ENCODE results near the gene RAPGEF3. TPM values are rescaled to one million over a fixed set of nuclear protein-coding genes. Genes with fewer than 3 reads are reported as not detected.

RAPGEF3 gene
- total and polyA plus RNA-seq, 2 of the 13 experiments (the other 11 are each of a cell fraction or from before 2014, with no cell fraction given) = 0.07 TPM

DNA sequence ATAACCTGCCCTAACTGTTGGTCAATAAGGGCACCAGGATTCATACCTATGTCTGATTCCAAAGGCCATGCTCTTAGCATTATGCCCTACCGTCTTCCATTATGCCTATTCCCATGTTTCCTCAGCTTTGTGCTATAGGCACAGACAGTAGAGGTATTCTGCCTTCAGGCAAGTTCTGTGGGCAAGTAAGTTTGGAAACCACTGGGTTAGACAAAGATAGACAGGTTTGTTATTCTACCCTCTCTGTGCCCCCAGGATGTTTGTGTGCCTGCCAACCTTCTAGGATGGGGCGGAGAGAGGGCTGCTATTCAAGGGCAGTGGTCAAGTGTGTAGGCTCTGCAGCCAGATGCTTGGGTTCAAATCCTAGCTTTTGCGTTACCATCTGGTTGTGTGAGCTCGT lies 4.6 kb downstream of the RAPGEF3 start:
- no TSS peak for BruUV-seq (replicated peaks)
- ChIA-PET POLR2A (no interaction called here), CTCF (ENCODE audit: low intra/inter-chr PET ratio, low total read pairs) (no interaction called here)
- no peak for TF ChIP-seq ZNF567 (CRISPR knock-in tag; IDR thresholded peaks at IDR 0.05; ENCODE audit: borderline replicate concordance)
- no peak for TF ChIP-seq NCOA5 (CRISPR knock-in tag; IDR thresholded peaks at IDR 0.05)
- TF ChIP-seq MZF1 (CRISPR knock-in tag; IDR thresholded peaks at IDR 0.05; ENCODE audit: borderline replicate concordance) = no peak
- TF ChIP-seq, protein P1, sequence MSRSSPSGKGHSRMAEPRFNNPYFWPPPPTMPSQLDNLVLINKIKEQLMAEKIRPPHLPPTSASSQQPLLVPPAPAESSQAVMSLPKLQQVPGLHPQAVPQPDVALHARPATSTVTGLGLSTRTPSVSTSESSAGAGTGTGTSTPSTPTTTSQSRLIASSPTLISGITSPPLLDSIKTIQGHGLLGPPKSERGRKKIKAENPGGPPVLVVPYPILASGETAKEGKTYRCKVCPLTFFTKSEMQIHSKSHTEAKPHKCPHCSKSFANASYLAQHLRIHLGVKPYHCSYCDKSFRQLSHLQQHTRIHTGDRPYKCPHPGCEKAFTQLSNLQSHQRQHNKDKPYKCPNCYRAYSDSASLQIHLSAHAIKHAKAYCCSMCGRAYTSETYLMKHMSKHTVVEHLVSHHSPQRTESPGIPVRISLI (CRISPR knock-in tag; IDR thresholded peaks at IDR 0.05; ENCODE audit: borderline replicate concordance) = no peak
- TF ChIP-seq KLF6 (CRISPR knock-in tag; IDR thresholded peaks at IDR 0.05) = no peak
- TF ChIP-seq, protein P2, sequence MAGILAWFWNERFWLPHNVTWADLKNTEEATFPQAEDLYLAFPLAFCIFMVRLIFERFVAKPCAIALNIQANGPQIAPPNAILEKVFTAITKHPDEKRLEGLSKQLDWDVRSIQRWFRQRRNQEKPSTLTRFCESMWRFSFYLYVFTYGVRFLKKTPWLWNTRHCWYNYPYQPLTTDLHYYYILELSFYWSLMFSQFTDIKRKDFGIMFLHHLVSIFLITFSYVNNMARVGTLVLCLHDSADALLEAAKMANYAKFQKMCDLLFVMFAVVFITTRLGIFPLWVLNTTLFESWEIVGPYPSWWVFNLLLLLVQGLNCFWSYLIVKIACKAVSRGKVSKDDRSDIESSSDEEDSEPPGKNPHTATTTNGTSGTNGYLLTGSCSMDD (CRISPR knock-in tag; IDR thresholded peaks at IDR 0.05) = no peak
- no peak for TF ChIP-seq U2AF1 (optimal IDR thresholded peaks at IDR 0.05; ENCODE audit: low read depth, low read length)
- no peak for TF ChIP-seq ZNF20 (CRISPR knock-in tag; IDR thresholded peaks at IDR 0.05)
- TF ChIP-seq, protein P3, sequence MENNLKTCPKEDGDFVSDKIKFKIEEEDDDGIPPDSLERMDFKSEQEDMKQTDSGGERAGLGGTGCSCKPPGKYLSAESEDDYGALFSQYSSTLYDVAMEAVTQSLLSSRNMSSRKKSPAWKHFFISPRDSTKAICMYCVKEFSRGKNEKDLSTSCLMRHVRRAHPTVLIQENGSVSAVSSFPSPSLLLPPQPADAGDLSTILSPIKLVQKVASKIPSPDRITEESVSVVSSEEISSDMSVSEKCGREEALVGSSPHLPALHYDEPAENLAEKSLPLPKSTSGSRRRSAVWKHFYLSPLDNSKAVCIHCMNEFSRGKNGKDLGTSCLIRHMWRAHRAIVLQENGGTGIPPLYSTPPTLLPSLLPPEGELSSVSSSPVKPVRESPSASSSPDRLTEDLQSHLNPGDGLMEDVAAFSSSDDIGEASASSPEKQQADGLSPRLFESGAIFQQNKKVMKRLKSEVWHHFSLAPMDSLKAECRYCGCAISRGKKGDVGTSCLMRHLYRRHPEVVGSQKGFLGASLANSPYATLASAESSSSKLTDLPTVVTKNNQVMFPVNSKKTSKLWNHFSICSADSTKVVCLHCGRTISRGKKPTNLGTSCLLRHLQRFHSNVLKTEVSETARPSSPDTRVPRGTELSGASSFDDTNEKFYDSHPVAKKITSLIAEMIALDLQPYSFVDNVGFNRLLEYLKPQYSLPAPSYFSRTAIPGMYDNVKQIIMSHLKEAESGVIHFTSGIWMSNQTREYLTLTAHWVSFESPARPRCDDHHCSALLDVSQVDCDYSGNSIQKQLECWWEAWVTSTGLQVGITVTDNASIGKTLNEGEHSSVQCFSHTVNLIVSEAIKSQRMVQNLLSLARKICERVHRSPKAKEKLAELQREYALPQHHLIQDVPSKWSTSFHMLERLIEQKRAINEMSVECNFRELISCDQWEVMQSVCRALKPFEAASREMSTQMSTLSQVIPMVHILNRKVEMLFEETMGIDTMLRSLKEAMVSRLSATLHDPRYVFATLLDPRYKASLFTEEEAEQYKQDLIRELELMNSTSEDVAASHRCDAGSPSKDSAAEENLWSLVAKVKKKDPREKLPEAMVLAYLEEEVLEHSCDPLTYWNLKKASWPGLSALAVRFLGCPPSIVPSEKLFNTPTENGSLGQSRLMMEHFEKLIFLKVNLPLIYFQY (CRISPR knock-in tag; IDR thresholded peaks at IDR 0.05; ENCODE audit: borderline replicate concordance) = no peak
- TF ChIP-seq, protein P4, sequence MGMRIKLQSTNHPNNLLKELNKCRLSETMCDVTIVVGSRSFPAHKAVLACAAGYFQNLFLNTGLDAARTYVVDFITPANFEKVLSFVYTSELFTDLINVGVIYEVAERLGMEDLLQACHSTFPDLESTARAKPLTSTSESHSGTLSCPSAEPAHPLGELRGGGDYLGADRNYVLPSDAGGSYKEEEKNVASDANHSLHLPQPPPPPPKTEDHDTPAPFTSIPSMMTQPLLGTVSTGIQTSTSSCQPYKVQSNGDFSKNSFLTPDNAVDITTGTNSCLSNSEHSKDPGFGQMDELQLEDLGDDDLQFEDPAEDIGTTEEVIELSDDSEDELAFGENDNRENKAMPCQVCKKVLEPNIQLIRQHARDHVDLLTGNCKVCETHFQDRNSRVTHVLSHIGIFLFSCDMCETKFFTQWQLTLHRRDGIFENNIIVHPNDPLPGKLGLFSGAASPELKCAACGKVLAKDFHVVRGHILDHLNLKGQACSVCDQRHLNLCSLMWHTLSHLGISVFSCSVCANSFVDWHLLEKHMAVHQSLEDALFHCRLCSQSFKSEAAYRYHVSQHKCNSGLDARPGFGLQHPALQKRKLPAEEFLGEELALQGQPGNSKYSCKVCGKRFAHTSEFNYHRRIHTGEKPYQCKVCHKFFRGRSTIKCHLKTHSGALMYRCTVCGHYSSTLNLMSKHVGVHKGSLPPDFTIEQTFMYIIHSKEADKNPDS (CRISPR knock-in tag; IDR thresholded peaks at IDR 0.05) = no peak
- TF ChIP-seq, protein P5, sequence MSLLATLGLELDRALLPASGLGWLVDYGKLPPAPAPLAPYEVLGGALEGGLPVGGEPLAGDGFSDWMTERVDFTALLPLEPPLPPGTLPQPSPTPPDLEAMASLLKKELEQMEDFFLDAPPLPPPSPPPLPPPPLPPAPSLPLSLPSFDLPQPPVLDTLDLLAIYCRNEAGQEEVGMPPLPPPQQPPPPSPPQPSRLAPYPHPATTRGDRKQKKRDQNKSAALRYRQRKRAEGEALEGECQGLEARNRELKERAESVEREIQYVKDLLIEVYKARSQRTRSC (CRISPR knock-in tag; IDR thresholded peaks at IDR 0.05; ENCODE audit: low read depth) = no peak
- TF ChIP-seq POLR2A (IDR thresholded peaks at IDR 0.05; ENCODE audit: insufficient read depth in 1 of 2, low read depth in 2 of 2, low read length in 2 of 2) = no peak
- TF ChIP-seq, protein P6, sequence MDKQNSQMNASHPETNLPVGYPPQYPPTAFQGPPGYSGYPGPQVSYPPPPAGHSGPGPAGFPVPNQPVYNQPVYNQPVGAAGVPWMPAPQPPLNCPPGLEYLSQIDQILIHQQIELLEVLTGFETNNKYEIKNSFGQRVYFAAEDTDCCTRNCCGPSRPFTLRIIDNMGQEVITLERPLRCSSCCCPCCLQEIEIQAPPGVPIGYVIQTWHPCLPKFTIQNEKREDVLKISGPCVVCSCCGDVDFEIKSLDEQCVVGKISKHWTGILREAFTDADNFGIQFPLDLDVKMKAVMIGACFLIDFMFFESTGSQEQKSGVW (CRISPR knock-in tag; IDR thresholded peaks at IDR 0.05; ENCODE audit: borderline replicate concordance) = no peak
- TF ChIP-seq KDM3A (CRISPR knock-in tag; IDR thresholded peaks at IDR 0.05; ENCODE audit: low read depth) = no peak
- TF ChIP-seq ZNF549 (CRISPR knock-in tag; IDR thresholded peaks at IDR 0.05) = no peak
- no peak for TF ChIP-seq ZNF430 (CRISPR knock-in tag; IDR thresholded peaks at IDR 0.05)

More for the DNA sequence above, 4.6 kb downstream of the RAPGEF3 start:
- no peak overlapping the region for H3K27ac ChIP-seq (ENCODE audit: extremely low read length, insufficient read depth, low read length)
- WGBS (ENCODE audit: low lambda C conversion rate) = 34% methylated on average over 4 of the region's 4 CpGs
- FAIRE-seq (no peak), ATAC-seq (no peak), DNase-seq (ENCODE audit: low spot score) (no peak)
- no peak overlapping the region for H3K4me3 ChIP-seq (replicated peaks in 1 of 3; ENCODE audit: insufficient read depth in 1 of 3, low read depth in 2 of 3, low read length in 3 of 3)
- H2AFZ ChIP-seq (ENCODE audit: low read length) = no peak overlapping the region
- no peak overlapping the region for H3K9ac ChIP-seq (ENCODE audit: insufficient read depth, low read depth, low read length)
- intact Hi-C loops (cut with micrococcal nuclease; ENCODE audit: unreplicated experiment) (no loop called here), in situ Hi-C loops (cut with HindIII; ENCODE audit: extremely low pct_ligation_motif_present, low pct_unique_long_range_greater_than_20kb) (no loop called here)
- H4K20me1 ChIP-seq (ENCODE audit: insufficient read depth, low read length) = no peaks in the 10 kb centered on the region
- H3K4me1 ChIP-seq (ENCODE audit: insufficient read depth, low read length) = peaks cover 32% of the 10 kb centered on the region
- no peak overlapping the region for H3K4me2 ChIP-seq (ENCODE audit: low read depth, low read length)
- no peaks in the 10 kb centered on the region for H3K79me2 ChIP-seq (ENCODE audit: insufficient read depth, low read length)
- peaks cover 4 to 46% of the 10 kb centered on the region in 2 experiments; a peak in 3 of 5 replicates for H3K27me3 ChIP-seq (ENCODE audit: control insufficient read depth in 1 of 2, insufficient read depth in 2 of 2, low read length in 2 of 2)
- no peaks in the 10 kb centered on the region for H3K9me3 ChIP-seq (ENCODE audit: low read length)
- no peaks in the 10 kb centered on the region for H3K36me3 ChIP-seq (replicated peaks in 1 of 2; ENCODE audit: control insufficient read depth in 1 of 2, insufficient read depth in 2 of 2, low read length in 2 of 2)
